Stomach (tissue), 4 donors: ENCODE data around the gene COL4A2.

ENCODE experiments used
- EP300 ChIP-seq: sonication (generic); formaldehyde crosslinking; IDR thresholded peaks from one replicate; pipeline ENCODE4 v1.6.1; 2017; ENCODE audit warnings: antibody characterized with exemption
- POLR2A ChIP-seq, 4 donors: fragments of 450-650 bp; IDR thresholded peaks; one replicate each; pipeline ENCODE4 v1.6.1; 2016; ENCODE audit warnings: antibody characterized with exemption in 4 of 4, control low read depth in 2 of 4, mild to moderate bottlenecking in 1 of 4, moderate library complexity in 1 of 4
- POLR2AphosphoS5 ChIP-seq, 3 donors: sonication (generic); formaldehyde crosslinking; IDR thresholded peaks; one replicate each; pipeline ENCODE4 v1.6.1; 2016; ENCODE audit warnings: antibody characterized with exemption in 3 of 3
- TF ChIP-seq, protein P1 (sequence below), 7 experiments: fragments of 450-650 bp in 4 of 7; fragments of 200-600 bp in 3 of 7; sonication (generic) in 3 of 7; IDR thresholded peaks; one replicate each; pipeline ENCODE4 v1.5.1; 2016 to 2019; ENCODE audit warnings: antibody characterized with exemption in 7 of 7, control low read depth in 2 of 7, mild to moderate bottlenecking in 1 of 7

- TF ChIP-seq POLR2A (IDR thresholded peaks at IDR 0.05) (no peak), POLR2AphosphoS5 (IDR thresholded peaks at IDR 0.05) (no peak), EP300 (no peak)
- TF ChIP-seq, protein P1, sequence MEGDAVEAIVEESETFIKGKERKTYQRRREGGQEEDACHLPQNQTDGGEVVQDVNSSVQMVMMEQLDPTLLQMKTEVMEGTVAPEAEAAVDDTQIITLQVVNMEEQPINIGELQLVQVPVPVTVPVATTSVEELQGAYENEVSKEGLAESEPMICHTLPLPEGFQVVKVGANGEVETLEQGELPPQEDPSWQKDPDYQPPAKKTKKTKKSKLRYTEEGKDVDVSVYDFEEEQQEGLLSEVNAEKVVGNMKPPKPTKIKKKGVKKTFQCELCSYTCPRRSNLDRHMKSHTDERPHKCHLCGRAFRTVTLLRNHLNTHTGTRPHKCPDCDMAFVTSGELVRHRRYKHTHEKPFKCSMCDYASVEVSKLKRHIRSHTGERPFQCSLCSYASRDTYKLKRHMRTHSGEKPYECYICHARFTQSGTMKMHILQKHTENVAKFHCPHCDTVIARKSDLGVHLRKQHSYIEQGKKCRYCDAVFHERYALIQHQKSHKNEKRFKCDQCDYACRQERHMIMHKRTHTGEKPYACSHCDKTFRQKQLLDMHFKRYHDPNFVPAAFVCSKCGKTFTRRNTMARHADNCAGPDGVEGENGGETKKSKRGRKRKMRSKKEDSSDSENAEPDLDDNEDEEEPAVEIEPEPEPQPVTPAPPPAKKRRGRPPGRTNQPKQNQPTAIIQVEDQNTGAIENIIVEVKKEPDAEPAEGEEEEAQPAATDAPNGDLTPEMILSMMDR (IDR thresholded peaks at IDR 0.05), result no peak
Measured at GRCh38 chr13:110466266-110466915, 159.3 kb downstream of the COL4A2 start.
